HEK293T (cell line): ENCODE results near the gene RPL14.

Source experiments
- CTCF ChIA-PET: fragments of 350-600 bp; formaldehyde crosslinking; extraction: SDS; loops from one replicate; lab custom pipeline; 2021; ENCODE audit warnings: antibody characterized with exemption, inconsistent platforms; lab: Yijun Ruan, JAX
- POLR2A ChIA-PET: fragments of 350-600 bp; formaldehyde crosslinking; extraction: SDS; loops from one replicate; lab custom pipeline; 2020; ENCODE audit warnings: antibody characterized with exemption, inconsistent platforms; lab: Yijun Ruan, JAX
- DNase-seq: peaks from one replicate; pipeline ENCODE4 v3.0.0; 2012; ENCODE audit warnings: mixed read lengths; ENCODE audit errors: extremely low spot score
- ARNT ChIP-seq: fragments of 450-650 bp; IDR thresholded peaks from 2 replicates; pipeline ENCODE4 v1.6.1; 2017; ENCODE audit warnings: mild to moderate bottlenecking
- BHLHE40 ChIP-seq: fragments of 450-650 bp; IDR thresholded peaks from 2 replicates; pipeline ENCODE4 v1.6.1; 2016; ENCODE audit warnings: mild to moderate bottlenecking, moderate library complexity, borderline replicate concordance
- CTBP1 ChIP-seq: fragments of 450-650 bp; IDR thresholded peaks from 2 replicates; pipeline ENCODE4 v1.6.1; 2016; ENCODE audit warnings: borderline replicate concordance
- ELF4 ChIP-seq: fragments of 450-650 bp; IDR thresholded peaks from 2 replicates; pipeline ENCODE4 v1.6.1; 2017; ENCODE audit warnings: antibody characterized with exemption
- FOXA1 ChIP-seq: fragments of 450-650 bp; IDR thresholded peaks from 2 replicates; pipeline ENCODE4 v1.6.1; 2016; ENCODE audit warnings: mild to moderate bottlenecking
- FOXK2 ChIP-seq: fragments of 450-650 bp; IDR thresholded peaks from 2 replicates; pipeline ENCODE4 v1.6.1; 2016; ENCODE audit warnings: mild to moderate bottlenecking
- FOXM1 ChIP-seq: fragments of 450-650 bp; IDR thresholded peaks from 2 replicates; pipeline ENCODE4 v1.6.1; 2017; ENCODE audit warnings: mild to moderate bottlenecking, borderline replicate concordance
- HDGF ChIP-seq: fragments of 450-650 bp; IDR thresholded peaks from 2 replicates; pipeline ENCODE4 v1.6.1; 2017; ENCODE audit warnings: antibody characterized with exemption, borderline replicate concordance
- L3MBTL2 ChIP-seq: fragments of 450-650 bp; conservative IDR thresholded peaks from 2 replicates; pipeline ENCODE4 v1.6.1; 2016; ENCODE audit warnings: mild to moderate bottlenecking
- LEF1 ChIP-seq: fragments of 450-650 bp; IDR thresholded peaks from 2 replicates; pipeline ENCODE4 v1.6.1; 2017; ENCODE audit warnings: mild to moderate bottlenecking, borderline replicate concordance
- NFRKB ChIP-seq: fragments of 450-650 bp; IDR thresholded peaks from 2 replicates; pipeline ENCODE4 v1.6.1; 2016; ENCODE audit warnings: mild to moderate bottlenecking, moderate library complexity
- SP1 ChIP-seq: fragments of 450-650 bp; IDR thresholded peaks from 2 replicates; pipeline ENCODE4 v1.6.1; 2017
- SUZ12 ChIP-seq: fragments of 450-650 bp; IDR thresholded peaks from 2 replicates; pipeline ENCODE4 v1.6.1; 2016; ENCODE audit warnings: mild to moderate bottlenecking
- TARDBP ChIP-seq: fragments of 450-650 bp; IDR thresholded peaks from 2 replicates; pipeline ENCODE4 v1.6.1; 2016
- ZNF384 ChIP-seq: fragments of 450-650 bp; IDR thresholded peaks from 2 replicates; pipeline ENCODE4 v1.6.1; 2016
- TF ChIP-seq, protein P1 (sequence below): fragments of 450-650 bp; IDR thresholded peaks from 2 replicates; pipeline ENCODE4 v1.6.1; 2016

RPL14 gene

DNA sequence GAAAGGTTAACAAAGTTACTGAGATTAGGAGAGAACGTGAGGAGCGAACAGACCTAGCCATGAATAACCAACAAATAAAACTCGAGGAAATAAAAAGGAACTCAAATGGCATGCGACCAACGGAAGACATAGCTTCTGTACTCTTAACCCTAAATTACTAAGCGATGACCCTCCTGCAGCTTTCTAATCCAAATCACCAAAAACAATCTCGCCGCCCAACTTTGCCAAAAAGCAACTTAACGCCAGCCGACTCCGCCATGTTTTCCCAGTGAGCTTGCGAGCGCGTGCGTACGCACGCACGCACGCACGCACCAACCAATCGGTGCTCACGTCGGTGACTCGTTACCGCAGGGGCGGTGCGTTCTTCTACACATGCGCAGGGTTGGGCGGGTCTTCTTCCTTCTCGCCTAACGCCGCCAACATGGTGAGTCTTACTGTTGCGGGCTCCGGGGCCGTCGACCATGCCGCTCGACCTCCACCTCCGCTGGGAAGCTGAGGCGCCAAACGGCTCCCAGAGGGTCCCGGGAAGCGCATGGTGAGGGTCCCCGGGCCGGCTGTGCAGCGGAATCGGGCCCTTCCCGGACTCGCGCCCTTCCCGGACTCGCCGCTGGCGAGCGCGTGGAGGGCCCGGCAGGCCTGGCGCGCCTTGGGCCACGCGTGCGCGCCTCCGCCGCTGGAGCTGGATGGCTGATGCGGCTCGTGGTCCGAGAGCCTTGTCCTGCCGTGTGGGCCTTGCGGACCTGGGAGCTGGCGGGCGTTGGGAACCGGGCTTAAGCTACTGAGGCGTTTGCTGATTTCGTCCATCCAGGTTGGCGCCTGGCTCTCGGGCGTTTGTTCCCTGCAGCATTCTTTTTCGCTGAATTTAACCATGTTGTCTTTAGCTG, at the start of gene RPL14:
RPL14 (plus strand) TSS at position 400 of the 884 bp plus-strand sequence; CDS start at position 533, 133 bp downstream.
- CTCF ChIA-PET, result no interaction called here
- TF ChIP-seq HDGF, result no peak
- TF ChIP-seq ELF4, result peak; percentile 40; the same call in 1 of the 2 replicates
- no peak for TF ChIP-seq BHLHE40
- TF ChIP-seq LEF1, result no peak
- TF ChIP-seq ZNF384, result no peak
- TF ChIP-seq L3MBTL2, result peak; percentile 66
- no peak for TF ChIP-seq SUZ12
- TF ChIP-seq FOXM1, result no peak
- TF ChIP-seq, protein P1, sequence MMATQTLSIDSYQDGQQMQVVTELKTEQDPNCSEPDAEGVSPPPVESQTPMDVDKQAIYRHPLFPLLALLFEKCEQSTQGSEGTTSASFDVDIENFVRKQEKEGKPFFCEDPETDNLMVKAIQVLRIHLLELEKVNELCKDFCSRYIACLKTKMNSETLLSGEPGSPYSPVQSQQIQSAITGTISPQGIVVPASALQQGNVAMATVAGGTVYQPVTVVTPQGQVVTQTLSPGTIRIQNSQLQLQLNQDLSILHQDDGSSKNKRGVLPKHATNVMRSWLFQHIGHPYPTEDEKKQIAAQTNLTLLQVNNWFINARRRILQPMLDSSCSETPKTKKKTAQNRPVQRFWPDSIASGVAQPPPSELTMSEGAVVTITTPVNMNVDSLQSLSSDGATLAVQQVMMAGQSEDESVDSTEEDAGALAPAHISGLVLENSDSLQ, result no peak
- peak; percentile 77 for TF ChIP-seq NFRKB
- no peak for TF ChIP-seq TARDBP
- TF ChIP-seq FOXA1, result no peak
- no peak for TF ChIP-seq SP1
- peak; percentile 90 for DNase-seq
- POLR2A ChIA-PET, result interaction anchor here (0.5 to 2.0 kb wide), 17 partner anchors 8 to 148 kb away, joined by 3 to 17 read pairs (median 4); partner anchors contain the start of genes ZNF619, ZNF620 and ZNF621

DNA sequence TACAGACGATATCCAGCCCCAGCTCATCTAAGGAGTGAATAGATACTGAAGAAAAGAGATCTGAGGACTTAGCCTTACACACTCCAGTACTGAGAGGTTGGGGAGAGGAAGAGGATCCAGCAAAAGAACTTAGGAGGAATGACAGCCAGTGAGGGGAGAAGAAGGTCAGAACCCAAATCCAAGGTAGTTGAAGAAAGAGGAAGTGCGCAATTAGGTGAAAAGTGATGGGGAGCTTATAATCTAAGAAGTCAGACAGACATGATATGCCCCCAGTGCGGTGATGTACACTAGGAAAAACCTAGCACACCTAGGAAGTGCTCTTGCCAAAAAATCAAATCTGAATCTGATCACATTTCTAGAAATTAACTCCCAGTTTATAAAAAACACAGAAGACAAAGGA, 49.5 kb upstream of the RPL14 start:
- POLR2A ChIA-PET, result no interaction called here
- CTCF ChIA-PET, result no interaction called here
- TF ChIP-seq FOXK2 (no peak), L3MBTL2 (no peak), ZNF384 (no peak), LEF1 (no peak), NFRKB (no peak), SUZ12 (no peak), BHLHE40 (no peak), CTBP1 (no peak), ELF4 (no peak), SP1 (no peak), TARDBP (no peak), FOXA1 (no peak), FOXM1 (no peak)
- TF ChIP-seq, protein P1, result no peak
- DNase-seq, result no peak

DNA sequence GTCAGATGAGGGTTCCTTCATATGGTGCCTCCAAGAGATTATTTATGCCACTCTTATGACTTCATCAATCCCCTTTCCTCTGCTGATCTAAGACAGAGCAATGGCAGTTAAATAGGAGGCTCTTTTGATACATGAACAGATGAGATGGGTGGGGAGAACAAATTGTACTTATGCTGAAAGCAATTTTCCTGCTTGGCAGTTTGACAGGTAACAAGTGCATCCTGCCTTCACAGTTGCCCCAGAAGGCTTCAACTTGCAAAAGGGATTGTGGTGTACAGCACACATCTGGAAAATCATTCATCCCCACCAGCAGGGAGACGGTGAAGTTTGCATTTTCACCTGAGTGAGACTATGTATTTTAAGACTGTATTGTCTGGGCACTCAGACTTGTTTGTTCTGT, 42.9 kb upstream of the RPL14 start:
- no peak for DNase-seq
- ChIA-PET CTCF (no interaction called here), POLR2A (interaction anchor here (1.4 kb wide), 1 partner anchor 80 kb away, joined by 3 read pairs; no protein-coding TSS in a partner anchor)
- no peak for TF ChIP-seq CTBP1

DNA sequence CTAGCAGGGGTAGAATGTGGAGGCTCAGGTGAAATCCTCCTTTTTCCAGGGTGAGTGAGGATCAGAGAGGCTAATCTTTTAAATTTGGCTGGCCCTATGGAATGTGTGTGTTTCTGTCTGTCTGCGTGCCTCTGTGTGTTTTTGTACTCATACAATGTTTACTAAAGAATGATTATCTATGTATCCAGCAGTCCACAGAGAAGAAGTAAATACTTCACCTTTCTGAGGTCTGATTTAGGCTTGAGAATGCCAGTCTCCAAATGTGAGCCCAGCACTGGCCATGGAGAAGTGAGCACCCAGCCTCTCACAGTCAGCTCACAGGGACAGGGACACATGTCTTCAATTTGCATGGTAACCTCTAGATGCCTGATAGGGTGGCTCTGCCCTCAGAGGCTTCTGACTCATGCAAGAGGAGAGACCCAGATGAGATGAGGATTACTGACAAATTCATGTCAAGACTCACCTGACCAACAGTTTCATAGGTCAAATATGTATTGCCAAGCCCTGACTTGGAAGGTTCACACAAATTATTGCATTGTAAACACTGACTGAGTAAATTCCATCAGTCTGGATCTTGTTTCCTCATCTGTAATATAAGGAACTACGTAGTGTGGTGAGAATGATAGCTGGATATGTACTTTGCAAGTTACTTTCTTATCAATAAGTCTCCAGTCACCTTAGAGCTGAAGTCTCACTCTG, 39.1 kb upstream of the RPL14 start:
- ChIA-PET CTCF (no interaction called here), POLR2A (no interaction called here)
- no peak for DNase-seq
- TF ChIP-seq SP1 (no peak), FOXK2 (no peak), SUZ12 (no peak), TARDBP (no peak), BHLHE40 (no peak), NFRKB (no peak), HDGF (no peak), FOXM1 (no peak), LEF1 (no peak), L3MBTL2 (no peak), ZNF384 (no peak), ARNT (no peak), CTBP1 (no peak), ELF4 (no peak), FOXA1 (no peak)
- TF ChIP-seq, protein P1, result no peak

DNA sequence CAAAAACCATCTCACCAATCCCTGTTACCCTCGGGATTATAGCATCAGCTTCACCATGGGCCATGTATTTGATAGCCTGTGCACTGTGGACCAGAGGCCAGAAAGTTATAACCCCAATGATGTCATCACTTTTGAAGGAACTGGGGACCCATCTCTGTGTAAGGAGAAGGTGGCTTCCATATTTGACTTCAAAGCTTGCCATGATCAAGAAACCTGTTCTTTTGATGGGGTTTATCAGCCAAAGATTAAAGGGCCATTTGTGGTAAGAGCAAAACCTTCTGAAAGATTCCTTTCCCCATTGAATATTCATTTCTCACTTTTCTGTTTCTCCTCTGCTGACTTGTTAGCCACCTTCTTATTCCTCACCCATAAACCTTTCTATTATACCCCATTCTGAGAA, 34.3 kb upstream of the RPL14 start:
- TF ChIP-seq ELF4, result no peak
- no peak for TF ChIP-seq ARNT
- no peak for TF ChIP-seq FOXA1
- no peak for TF ChIP-seq BHLHE40
- no peak for TF ChIP-seq TARDBP
- TF ChIP-seq LEF1, result no peak
- TF ChIP-seq HDGF, result no peak
- TF ChIP-seq SP1, result no peak
- no peak for TF ChIP-seq L3MBTL2
- TF ChIP-seq FOXK2, result no peak
- no peak for TF ChIP-seq CTBP1
- TF ChIP-seq ZNF384, result no peak
- TF ChIP-seq FOXM1, result no peak
- no peak for TF ChIP-seq SUZ12
- TF ChIP-seq NFRKB, result no peak
- CTCF ChIA-PET, result no interaction called here
- DNase-seq, result no peak
- POLR2A ChIA-PET, result no interaction called here
